ENCODE data around the gene TTLL8. TPM values are rescaled to one million over a fixed set of nuclear protein-coding genes. Genes with fewer than 3 reads are reported as not detected.
A peak's percentile ranks its signal among the peaks of the same experiment; 100 is the strongest.

TTLL8 gene
- total and polyA plus RNA-seq, 2 donors (not counting 1 experiment from before 2014, with no cell fraction given): not detected

- DNase-seq (ENCODE audit: low read depth in 2 of 2): no peak
- TF ChIP-seq EZH2 (IDR thresholded peaks at IDR 0.05; ENCODE audit: low read length, missing control alignments) (no peak), CTCF (conservative IDR thresholded peaks at IDR 0.05 in 1 of 2, IDR thresholded peaks at IDR 0.05 in 1 of 2; ENCODE audit: low read depth in 1 of 2, low read length in 2 of 2) (no peak)
- no peak overlapping the region for H3K9ac ChIP-seq (ENCODE audit: insufficient read depth, low read length)
- H3K79me2 ChIP-seq (ENCODE audit: control insufficient read depth, insufficient read depth, low read length): no peaks in the 10 kb centered on the region
- no peaks in the 10 kb centered on the region for H3K36me3 ChIP-seq (ENCODE audit: control insufficient read depth, insufficient read depth, low read length)
- H3K4me1 ChIP-seq (ENCODE audit: control insufficient read depth, extremely low read depth, insufficient read depth, low read length): no peaks in the 10 kb centered on the region
- peaks cover 46% of the 10 kb centered on the region for H3K27me3 ChIP-seq (ENCODE audit: control insufficient read depth, insufficient read depth, low read length)
- no peak overlapping the region for H3K4me2 ChIP-seq (ENCODE audit: extremely low read depth, insufficient read depth, low read length)
- no peaks in the 10 kb centered on the region for H3K9me3 ChIP-seq (ENCODE audit: control insufficient read depth, insufficient read depth, low read depth, low read length)
- H4K20me1 ChIP-seq (ENCODE audit: control insufficient read depth, extremely low read depth, insufficient read depth, low read length): no peaks in the 10 kb centered on the region
- no peak overlapping the region for H3K27ac ChIP-seq (ENCODE audit: insufficient read depth, low read length)
- H3K4me3 ChIP-seq (replicated peaks in 1 of 4; ENCODE audit: control extremely low read depth in 1 of 4, insufficient read depth in 1 of 4, low read depth in 3 of 4, low read length in 4 of 4): no peak overlapping the region
- no peak overlapping the region for H2AFZ ChIP-seq (ENCODE audit: low read length)
These were observed 44.0 kb downstream of the TTLL8 start for GRCh38 chr22:50014053-50014501.

- H3K4me1 ChIP-seq (ENCODE audit: control insufficient read depth, extremely low read depth, insufficient read depth, low read length): no peaks in the 10 kb centered on the region
- peak in 1 of 2 donors; percentile 19 for DNase-seq (ENCODE audit: low read depth in 2 of 2)
- H3K4me2 ChIP-seq (ENCODE audit: extremely low read depth, insufficient read depth, low read length): no peak within 1 kb of the TSS
- H3K36me3 ChIP-seq (ENCODE audit: control insufficient read depth, insufficient read depth, low read length): no peaks in the 10 kb centered on the region
- TF ChIP-seq CTCF (conservative IDR thresholded peaks at IDR 0.05 in 1 of 2, IDR thresholded peaks at IDR 0.05 in 1 of 2; ENCODE audit: low read depth in 1 of 2, low read length in 2 of 2): peak; percentile 25 to 33
- no peak for TF ChIP-seq EZH2 (IDR thresholded peaks at IDR 0.05; ENCODE audit: low read length, missing control alignments)
- no peak within 1 kb of the TSS for H2AFZ ChIP-seq (ENCODE audit: low read length)
- no peaks in the 10 kb centered on the region for H3K79me2 ChIP-seq (ENCODE audit: control insufficient read depth, insufficient read depth, low read length)
- H3K27ac ChIP-seq (ENCODE audit: insufficient read depth, low read length): no peak within 1 kb of the TSS
- H3K4me3 ChIP-seq (replicated peaks in 1 of 4; ENCODE audit: control extremely low read depth in 1 of 4, insufficient read depth in 1 of 4, low read depth in 3 of 4, low read length in 4 of 4): no peak within 1 kb of the TSS
- no peaks in the 10 kb centered on the region for H4K20me1 ChIP-seq (ENCODE audit: control insufficient read depth, extremely low read depth, insufficient read depth, low read length)
- no peaks in the 10 kb centered on the region for H3K9me3 ChIP-seq (ENCODE audit: control insufficient read depth, insufficient read depth, low read depth, low read length)
- peaks cover 42% of the 10 kb centered on the region for H3K27me3 ChIP-seq (ENCODE audit: control insufficient read depth, insufficient read depth, low read length)
- H3K9ac ChIP-seq (ENCODE audit: insufficient read depth, low read length): no peak within 1 kb of the TSS
These were observed 45.6 kb downstream of the TTLL8 start, which contains the start of gene IL17REL for GRCh38 chr22:50012211-50013181. TSS of gene IL17REL (minus strand) at chr22:50012765. CDS start at chr22:50012646, 119 bp downstream.

- Histone ChIP-seq H3K4me2 (ENCODE audit: extremely low read depth, insufficient read depth, low read length) (no peak overlapping the region), H3K27me3 (ENCODE audit: control insufficient read depth, insufficient read depth, low read length) (peaks cover 42% of the 10 kb centered on the region), H3K9ac (ENCODE audit: insufficient read depth, low read length) (no peak overlapping the region), H4K20me1 (ENCODE audit: control insufficient read depth, extremely low read depth, insufficient read depth, low read length) (no peaks in the 10 kb centered on the region), H3K36me3 (ENCODE audit: control insufficient read depth, insufficient read depth, low read length) (no peaks in the 10 kb centered on the region), H3K4me1 (ENCODE audit: control insufficient read depth, extremely low read depth, insufficient read depth, low read length) (no peaks in the 10 kb centered on the region), H3K9me3 (ENCODE audit: control insufficient read depth, insufficient read depth, low read depth, low read length) (no peaks in the 10 kb centered on the region), H2AFZ (ENCODE audit: low read length) (no peak overlapping the region), H3K27ac (ENCODE audit: insufficient read depth, low read length) (no peak overlapping the region), H3K79me2 (ENCODE audit: control insufficient read depth, insufficient read depth, low read length) (no peaks in the 10 kb centered on the region), H3K4me3 (replicated peaks in 1 of 4; ENCODE audit: control extremely low read depth in 1 of 4, insufficient read depth in 1 of 4, low read depth in 3 of 4, low read length in 4 of 4) (no peak overlapping the region)
- no peak for DNase-seq (ENCODE audit: low read depth in 2 of 2)
- TF ChIP-seq EZH2 (IDR thresholded peaks at IDR 0.05; ENCODE audit: low read length, missing control alignments) (no peak), CTCF (conservative IDR thresholded peaks at IDR 0.05 in 1 of 2, IDR thresholded peaks at IDR 0.05 in 1 of 2; ENCODE audit: low read depth in 1 of 2, low read length in 2 of 2) (no peak)
These were observed 46.5 kb downstream of the TTLL8 start for GRCh38 chr22:50011447-50012210.

Data from fibroblast of lung (primary cell).